Stimulated activated effector memory CD8-positive, alpha-beta T cell treated with anti-CD3 and anti-CD28 coated beads, Interleukin-12 subunit alpha, Interleukin-12 subunit beta, amount 100 ng/mL, for 72 hours (primary cell): ENCODE results near the gene ATP13A4.

Source experiments
- ATAC-seq: fragments of 150-1000 bp; cut with Tn5 transposase; 2 replicates; pipeline ENCODE4 v1.10.0; 2021
- DNase-seq, 2 donors: peaks; one replicate each; pipeline ENCODE4 v3.0.0; 2021 to 2022; ENCODE audit warnings: low spot score in 2 of 2
- H3K27ac Mint-ChIP-seq: one replicate; pipeline ENCODE4 v1.8.0; 2022; ENCODE audit warnings: mild to moderate bottlenecking, mixed read lengths
- H3K36me3 Mint-ChIP-seq: one replicate; pipeline ENCODE4 v1.8.0; 2022; ENCODE audit warnings: mild to moderate bottlenecking, mixed read lengths
- H3K4me1 Mint-ChIP-seq: one replicate; pipeline ENCODE4 v1.8.0; 2022; ENCODE audit warnings: mixed read lengths
- H3K4me3 Mint-ChIP-seq: one replicate; pipeline ENCODE4 v1.8.0; 2022; ENCODE audit warnings: mild to moderate bottlenecking, mixed read lengths
- H3K9me3 Mint-ChIP-seq: one replicate; pipeline ENCODE4 v1.8.0; 2022; ENCODE audit warnings: mixed read lengths

ATP13A4 gene

GRCh38 chr3:193554811-193555210 is at the start of gene ATP13A4:
TSS of gene ATP13A4 (minus strand) at chr3:193554895. CDS start at chr3:193554799, 96 bp downstream.
- Mint-ChIP-seq H3K27ac (no peak within 1 kb of the TSS), H3K9me3 (no peaks in the 10 kb centered on the region), H3K36me3 (no peaks in the 10 kb centered on the region), H3K4me1 (no peaks in the 10 kb centered on the region), H3K4me3 (no peak within 1 kb of the TSS)
- no peak for ATAC-seq
- DNase-seq: no peak

- Mint-ChIP-seq H3K4me3 (no peak overlapping the region), H3K27ac (peak overlapping the region; percentile 38), H3K4me1 (peaks cover 45% of the 10 kb centered on the region), H3K36me3 (peaks cover 39% of the 10 kb centered on the region), H3K9me3 (no peaks in the 10 kb centered on the region)
- no peak for ATAC-seq
- no peak for DNase-seq
Measured at GRCh38 chr3:193599393-193599792, 44.7 kb upstream of the ATP13A4 start.

GRCh38 chr3:193598202-193598601 is 43.5 kb upstream of the ATP13A4 start:
- no peaks in the 10 kb centered on the region for H3K9me3 Mint-ChIP-seq
- no peak overlapping the region for H3K4me3 Mint-ChIP-seq
- DNase-seq (no peak), ATAC-seq (no peak)
- H3K36me3 Mint-ChIP-seq: peaks cover 46% of the 10 kb centered on the region
- H3K27ac Mint-ChIP-seq: no peak overlapping the region
- peaks cover 51% of the 10 kb centered on the region for H3K4me1 Mint-ChIP-seq

- ATAC-seq (no peak), DNase-seq (no peak)
- Mint-ChIP-seq H3K27ac (peak overlapping the region; percentile 69), H3K4me1 (peaks cover 45% of the 10 kb centered on the region), H3K36me3 (peaks cover 53% of the 10 kb centered on the region), H3K9me3 (no peaks in the 10 kb centered on the region), H3K4me3 (peak overlapping the region; percentile 19)
Measured at GRCh38 chr3:193595939-193596487, 41.3 kb upstream of the ATP13A4 start.

GRCh38 chr3:193594946-193595689 is 40.4 kb upstream of the ATP13A4 start:
- DNase-seq: no peak
- Mint-ChIP-seq H3K4me3 (peak overlapping the region; percentile 91), H3K9me3 (no peaks in the 10 kb centered on the region), H3K36me3 (peaks cover 53% of the 10 kb centered on the region), H3K4me1 (peaks cover 45% of the 10 kb centered on the region), H3K27ac (peak overlapping the region; percentile 69)
- ATAC-seq: no peak

GRCh38 chr3:193593668-193594030 is 39.0 kb upstream of the ATP13A4 start:
- peak; percentile 87 for ATAC-seq
- H3K4me3 Mint-ChIP-seq: peak overlapping the region; percentile 91
- no peaks in the 10 kb centered on the region for H3K9me3 Mint-ChIP-seq
- H3K36me3 Mint-ChIP-seq: peaks cover 47% of the 10 kb centered on the region
- DNase-seq: peak in 1 of 2 donors; percentile 27
- H3K4me1 Mint-ChIP-seq: peaks cover 35% of the 10 kb centered on the region
- peak overlapping the region; percentile 99 for H3K27ac Mint-ChIP-seq

- H3K27ac Mint-ChIP-seq: peak within 1 kb of the TSS; percentile 99
- no peaks in the 10 kb centered on the region for H3K9me3 Mint-ChIP-seq
- peak within 1 kb of the TSS; percentile 91 for H3K4me3 Mint-ChIP-seq
- ATAC-seq: peak; percentile 96
- peaks cover 41% of the 10 kb centered on the region for H3K36me3 Mint-ChIP-seq
- peak; percentile 80 to 95 for DNase-seq
- H3K4me1 Mint-ChIP-seq: peaks cover 29% of the 10 kb centered on the region
Measured at GRCh38 chr3:193592841-193593667, 38.4 kb upstream of the ATP13A4 start, which contains the start of gene OPA1. TSS of gene OPA1 (plus strand) at chr3:193593208. CDS start at chr3:193593378, 170 bp downstream.

GRCh38 chr3:193590088-193590856 is 35.6 kb upstream of the ATP13A4 start:
- H3K27ac Mint-ChIP-seq: no peak overlapping the region
- DNase-seq (no peak), ATAC-seq (no peak)
- H3K4me3 Mint-ChIP-seq: no peak overlapping the region
- H3K4me1 Mint-ChIP-seq: peaks cover 6% of the 10 kb centered on the region
- H3K9me3 Mint-ChIP-seq: no peaks in the 10 kb centered on the region
- peaks cover 14% of the 10 kb centered on the region for H3K36me3 Mint-ChIP-seq

GRCh38 chr3:193589616-193590015 is 34.9 kb upstream of the ATP13A4 start:
- DNase-seq: no peak
- no peak overlapping the region for H3K27ac Mint-ChIP-seq
- ATAC-seq: no peak
- H3K9me3 Mint-ChIP-seq: no peaks in the 10 kb centered on the region
- H3K36me3 Mint-ChIP-seq: peaks cover 14% of the 10 kb centered on the region
- H3K4me3 Mint-ChIP-seq: no peak overlapping the region
- H3K4me1 Mint-ChIP-seq: peaks cover 6% of the 10 kb centered on the region

- no peak for DNase-seq
- Mint-ChIP-seq H3K9me3 (no peaks in the 10 kb centered on the region), H3K27ac (no peak overlapping the region), H3K4me1 (peaks cover 6% of the 10 kb centered on the region), H3K4me3 (no peak overlapping the region), H3K36me3 (peaks cover 14% of the 10 kb centered on the region)
- ATAC-seq: no peak
Measured at GRCh38 chr3:193589129-193589528, 34.4 kb upstream of the ATP13A4 start.

- Mint-ChIP-seq H3K36me3 (no peaks in the 10 kb centered on the region), H3K9me3 (no peaks in the 10 kb centered on the region), H3K4me1 (no peaks in the 10 kb centered on the region), H3K27ac (no peak overlapping the region), H3K4me3 (no peak overlapping the region)
- ATAC-seq: no peak
- no peak for DNase-seq
Measured at GRCh38 chr3:193586526-193586925, 31.8 kb upstream of the ATP13A4 start.

GRCh38 chr3:193585530-193585929 is 30.8 kb upstream of the ATP13A4 start:
- DNase-seq (no peak), ATAC-seq (no peak)
- H3K27ac Mint-ChIP-seq: no peak overlapping the region
- H3K4me1 Mint-ChIP-seq: no peaks in the 10 kb centered on the region
- no peaks in the 10 kb centered on the region for H3K36me3 Mint-ChIP-seq
- H3K9me3 Mint-ChIP-seq: no peaks in the 10 kb centered on the region
- no peak overlapping the region for H3K4me3 Mint-ChIP-seq

GRCh38 chr3:193574488-193575070 is 19.9 kb upstream of the ATP13A4 start:
- H3K4me3 Mint-ChIP-seq: no peak overlapping the region
- no peak for DNase-seq
- no peak for ATAC-seq
- H3K27ac Mint-ChIP-seq: no peak overlapping the region
- no peaks in the 10 kb centered on the region for H3K9me3 Mint-ChIP-seq
- H3K36me3 Mint-ChIP-seq: no peaks in the 10 kb centered on the region
- H3K4me1 Mint-ChIP-seq: no peaks in the 10 kb centered on the region

- ATAC-seq (no peak), DNase-seq (no peak)
- Mint-ChIP-seq H3K27ac (no peak overlapping the region), H3K4me1 (no peaks in the 10 kb centered on the region), H3K4me3 (no peak overlapping the region), H3K9me3 (no peaks in the 10 kb centered on the region), H3K36me3 (no peaks in the 10 kb centered on the region)
Measured at GRCh38 chr3:193573403-193574191, 18.9 kb upstream of the ATP13A4 start.
